GM12878 (cell line): ENCODE data around the gene PRM1. TPM values are rescaled to one million over a fixed set of nuclear protein-coding genes. Genes with fewer than 3 reads are reported as not detected.

Experiments used
- ASH2L ChIP-seq: fragments of 300-600, 200-600 bp; sonication (generic); IDR thresholded peaks from 2 replicates; pipeline ENCODE4 v1.6.1; 2017; ENCODE audit warnings: low read depth, mild to moderate bottlenecking, borderline replicate concordance
- ATF7 ChIP-seq: fragments of 450-650 bp; IDR thresholded peaks from 2 replicates; pipeline ENCODE4 v1.6.1; 2016; ENCODE audit warnings: low read depth, mild to moderate bottlenecking
- BCL3 ChIP-seq: IDR thresholded peaks from 2 replicates; pipeline ENCODE4 v1.6.1; 2011; ENCODE audit warnings: borderline replicate concordance, low read depth, mild to moderate bottlenecking, moderate library complexity, low read length; ENCODE audit not compliant: insufficient read depth, poor library complexity, severe bottlenecking
- CEBPZ ChIP-seq: fragments of 150-350 bp; IDR thresholded peaks from 2 replicates; pipeline ENCODE4 v1.6.1; 2016; ENCODE audit warnings: low read depth, low read length
- CHD2 ChIP-seq: IDR thresholded peaks from 2 replicates; pipeline ENCODE4 v1.6.1; 2011; ENCODE audit warnings: low read depth, low read length, improper control_type of control experiment, borderline replicate concordance
- MEF2B ChIP-seq: fragments of 450-650 bp; IDR thresholded peaks from 2 replicates; pipeline ENCODE4 v1.6.1; 2018; ENCODE audit warnings: mild to moderate bottlenecking, moderate library complexity; ENCODE audit not compliant: partially characterized antibody, poor library complexity, severe bottlenecking
- MTA3 ChIP-seq: IDR thresholded peaks from 2 replicates; pipeline ENCODE4 v1.6.1; 2012; ENCODE audit warnings: low read length, inconsistent platforms, borderline replicate concordance
- NR2C2 ChIP-seq: IDR thresholded peaks from 2 replicates; pipeline ENCODE4 v1.6.1; 2011; ENCODE audit warnings: borderline replicate concordance, low read depth; ENCODE audit not compliant: control insufficient read depth, insufficient read length
- NR2F1 ChIP-seq: fragments of 450-650 bp; conservative IDR thresholded peaks from 2 replicates; pipeline ENCODE4 v1.6.1; 2017; ENCODE audit warnings: mild to moderate bottlenecking
- POLR2AphosphoS2 ChIP-seq: IDR thresholded peaks from 2 replicates; pipeline ENCODE4 v1.6.1; 2011; ENCODE audit warnings: low read depth, mild to moderate bottlenecking, low read length, improper control_type of control experiment, moderate library complexity
- POU2F2 ChIP-seq: IDR thresholded peaks from 3 replicates; pipeline ENCODE4 v1.6.1; 2011; ENCODE audit warnings: low read depth, mild to moderate bottlenecking, low read length, borderline replicate concordance
- RAD21 ChIP-seq: IDR thresholded peaks from 2 replicates; pipeline ENCODE4 v1.6.1; 2011; ENCODE audit warnings: mild to moderate bottlenecking, low read depth, low read length, moderate library complexity; ENCODE audit not compliant: insufficient read depth
- RB1 ChIP-seq: fragments of 450-650 bp; formaldehyde crosslinking; IDR thresholded peaks from 2 replicates; pipeline ENCODE4 v1.6.1; 2017; ENCODE audit warnings: mild to moderate bottlenecking, borderline replicate concordance
- SMARCA5 ChIP-seq: fragments of 450-650 bp; IDR thresholded peaks from 2 replicates; pipeline ENCODE4 v1.6.1; 2017; ENCODE audit warnings: mild to moderate bottlenecking
- SP1 ChIP-seq: IDR thresholded peaks from one replicate; pipeline ENCODE4 v1.6.1; 2011; ENCODE audit warnings: low read depth, low read length
- SPI1 ChIP-seq: IDR thresholded peaks from 2 replicates; pipeline ENCODE4 v1.6.1; 2011; ENCODE audit warnings: low read depth, mild to moderate bottlenecking, low read length, moderate library complexity, borderline replicate concordance; ENCODE audit not compliant: insufficient read depth
- STAT3 ChIP-seq: IDR thresholded peaks from 2 replicates; pipeline ENCODE4 v1.6.1; 2011; ENCODE audit warnings: low read depth, low read length, improper control_type of control experiment
- TCF12 ChIP-seq: IDR thresholded peaks from 2 replicates; pipeline ENCODE4 v1.6.1; 2011; ENCODE audit warnings: low read depth, mild to moderate bottlenecking, low read length
- ZNF687 ChIP-seq: fragments of 450-650 bp; IDR thresholded peaks from 2 replicates; pipeline ENCODE4 v1.6.1; 2017; ENCODE audit warnings: mild to moderate bottlenecking, moderate library complexity
- polyA plus RNA-seq, 11 experiments: library from polyadenylated mRNA; depleted of rRNA in 4 of 11; unstranded in 6 of 11; stranded (reverse) in 5 of 11; fragments of >200 nt; fragmentation: Nextera tagmentation in 4 of 11; fragmentation: Illumina TruSeq in 1 of 11; extraction: Ambion mirVana in 4 of 11; extraction: Trizol in 1 of 11; gene quantifications; 1 replicate in 1 of 11; 2 replicates in 10 of 11; pipeline versions ENCODE4 v1.2.1 to v1.2.3, GENCODE V29; 2011 to 2016; ENCODE audit warnings: inconsistent platforms in 2 of 11, missing spikeins in 2 of 11, low read depth in 1 of 11
- total RNA-seq, 4 experiments: library from RNA; depleted of rRNA in 3 of 4; stranded (reverse); fragments of >200 nt in 3 of 4; fragmentation: Illumina TruSeq in 1 of 4; extraction: Trizol in 1 of 4; gene quantifications; 2 replicates each; pipeline versions ENCODE4 v1.2.1 to v1.2.3, GENCODE V29; 2013 to 2021

The PRM1 gene
- total and polyA plus RNA-seq, 10 of the 15 experiments (the other 5 are each of a cell fraction or from before 2014, with no cell fraction given) = 0.20 TPM; not detected in 9

- peak; percentile 95 for TF ChIP-seq ZNF687
- TF ChIP-seq ASH2L = no peak
- peak; percentile 98 for TF ChIP-seq MEF2B
- no peak for TF ChIP-seq NR2C2
- TF ChIP-seq MTA3 = no peak
- no peak for TF ChIP-seq STAT3
- no peak for TF ChIP-seq RAD21
- peak; percentile 24; the same call in 1 of the 2 replicates for TF ChIP-seq RB1
- no peak for TF ChIP-seq BCL3
- no peak for TF ChIP-seq NR2F1
- peak; percentile 51 for TF ChIP-seq SP1
- peak; percentile 59 for TF ChIP-seq ATF7
- 0 out of 2 replicates have a peak, but pooled peaks have one; percentile 54 for TF ChIP-seq TCF12
- peak; percentile 75 for TF ChIP-seq CHD2
- TF ChIP-seq POLR2AphosphoS2 = no peak
- TF ChIP-seq POU2F2 = peak; percentile 15; the same call in 1 of the 3 replicates
- TF ChIP-seq SMARCA5 = 0 out of 2 replicates have a peak, but pooled peaks have one; percentile 51
- no peak for TF ChIP-seq CEBPZ
- TF ChIP-seq SPI1 = peak; percentile 49; the same call in 1 of the 2 replicates
Observed at GRCh38 chr16:11309895-11310633, 28.9 kb upstream of the PRM1 start (continued).
